H9 (cell line): ENCODE data around the gene ORAI3. TPM values are rescaled to one million over a fixed set of nuclear protein-coding genes. Genes with fewer than 3 reads are reported as not detected.

ENCODE experiments used
- DNase-seq: peaks from one replicate; pipeline ENCODE4 v3.0.0-alpha.2; 2017
- H2AFZ ChIP-seq: one replicate; pipeline ENCODE4 v1.6.1; 2013; ENCODE audit warnings: mild to moderate bottlenecking, low read length, control low read depth, moderate library complexity
- H2AK5ac ChIP-seq: 2 replicates; pipeline ENCODE4 v1.6.1; 2013; ENCODE audit warnings: low read length, control low read depth, mixed read lengths; ENCODE audit not compliant: insufficient read length
- H2BK120ac ChIP-seq: one replicate; pipeline ENCODE4 v1.6.1; 2013; ENCODE audit warnings: low read depth, mild to moderate bottlenecking, low read length, control low read depth, inconsistent platforms; ENCODE audit not compliant: poor library complexity, severe bottlenecking
- H2BK12ac ChIP-seq: 2 replicates; pipeline ENCODE4 v1.6.1; 2013; ENCODE audit warnings: low read length, control low read depth, mixed read lengths, low read depth; ENCODE audit not compliant: insufficient read length
- H2BK15ac ChIP-seq: 2 replicates; pipeline ENCODE4 v1.6.1; 2013; ENCODE audit warnings: low read depth, low read length, control low read depth
- H2BK20ac ChIP-seq: one replicate; pipeline ENCODE4 v1.6.1; 2013; ENCODE audit warnings: low read depth, mild to moderate bottlenecking, low read length, control low read depth, inconsistent platforms; ENCODE audit not compliant: poor library complexity, severe bottlenecking
- H2BK5ac ChIP-seq: 2 replicates; pipeline ENCODE4 v1.6.1; 2013; ENCODE audit warnings: low read length, control low read depth, mixed read lengths; ENCODE audit not compliant: insufficient read length
- H3K14ac ChIP-seq: 2 replicates; pipeline ENCODE4 v1.6.1; 2013; ENCODE audit warnings: low read length, control low read depth; ENCODE audit not compliant: insufficient read depth
- H3K18ac ChIP-seq: 2 replicates; pipeline ENCODE4 v1.6.1; 2013; ENCODE audit warnings: low read depth, mild to moderate bottlenecking, mixed read lengths, low read length, control low read depth; ENCODE audit not compliant: insufficient read length
- H3K23ac ChIP-seq: 2 replicates; pipeline ENCODE4 v1.6.1; 2013; ENCODE audit warnings: low read length, control low read depth, mixed read lengths, low read depth; ENCODE audit not compliant: insufficient read length
- H3K23me2 ChIP-seq: 2 replicates; pipeline ENCODE4 v1.6.1; 2013; ENCODE audit warnings: low read depth, mild to moderate bottlenecking, mixed read lengths, low read length, control low read depth; ENCODE audit not compliant: insufficient read length, poor library complexity, severe bottlenecking
- H3K27ac ChIP-seq: 2 replicates; pipeline ENCODE4 v1.5.1; 2013; ENCODE audit warnings: low read length, control low read depth, mixed read lengths, low read depth; ENCODE audit not compliant: insufficient read length
- H3K27me3 ChIP-seq: 2 replicates; pipeline ENCODE4 v1.6.1; 2013; ENCODE audit warnings: low read length, control low read depth, inconsistent platforms; ENCODE audit not compliant: insufficient read depth
- H3K4ac ChIP-seq: 2 replicates; pipeline ENCODE4 v1.6.1; 2013; ENCODE audit warnings: low read depth, mild to moderate bottlenecking, control low read depth, inconsistent platforms, low read length, moderate library complexity
- H3K4me1 ChIP-seq: 2 replicates; pipeline ENCODE4 v1.6.1; 2013; ENCODE audit warnings: low read length, control low read depth, inconsistent platforms; ENCODE audit not compliant: insufficient read depth
- H3K4me2 ChIP-seq: 2 replicates; pipeline ENCODE4 v1.6.1; 2013; ENCODE audit warnings: low read length, control low read depth, mixed read lengths; ENCODE audit not compliant: insufficient read length, insufficient read depth
- H3K56ac ChIP-seq: 2 replicates; pipeline ENCODE4 v1.6.1; 2013; ENCODE audit warnings: low read depth, mild to moderate bottlenecking, mixed read lengths, low read length, control low read depth; ENCODE audit not compliant: insufficient read length
- H3K79me1 ChIP-seq: 2 replicates; pipeline ENCODE4 v1.6.1; 2013; ENCODE audit warnings: low read depth, mild to moderate bottlenecking, moderate library complexity, low read length, control low read depth, inconsistent platforms; ENCODE audit not compliant: insufficient read depth, poor library complexity, severe bottlenecking
- H3K79me2 ChIP-seq: 2 replicates; pipeline ENCODE4 v1.6.1; 2013; ENCODE audit warnings: low read length, control low read depth, inconsistent platforms; ENCODE audit not compliant: insufficient read depth
- H3K9ac ChIP-seq: 2 replicates; pipeline ENCODE4 v1.6.1; 2013; ENCODE audit warnings: low read length, control low read depth, mixed read lengths; ENCODE audit not compliant: insufficient read length; ENCODE audit errors: extremely low read depth
- H3K9me3 ChIP-seq: one replicate; pipeline ENCODE4 v1.6.1; 2013; ENCODE audit warnings: low read depth, low read length, inconsistent platforms; ENCODE audit not compliant: control insufficient read depth
- H3T11ph ChIP-seq: one replicate; pipeline ENCODE4 v1.6.1; 2013; ENCODE audit warnings: mild to moderate bottlenecking, low read length, control low read depth, inconsistent platforms
- H4K20me1 ChIP-seq: one replicate; pipeline ENCODE4 v1.6.1; 2013; ENCODE audit not compliant: control insufficient read depth, insufficient read length, insufficient read depth
- H4K5ac ChIP-seq: 2 replicates; pipeline ENCODE4 v1.6.1; 2013; ENCODE audit warnings: low read depth, mild to moderate bottlenecking, mixed read lengths, low read length, control low read depth; ENCODE audit not compliant: insufficient read length
- H4K8ac ChIP-seq: replicated peaks from 2 replicates; pipeline ENCODE4 v1.6.1; 2013; ENCODE audit warnings: low read length, control low read depth, mixed read lengths, low read depth; ENCODE audit not compliant: insufficient read length
- H4K91ac ChIP-seq: 2 replicates; pipeline ENCODE4 v1.6.1; 2013; ENCODE audit warnings: low read depth, mild to moderate bottlenecking, moderate library complexity, mixed read lengths, low read length, control low read depth; ENCODE audit not compliant: insufficient read length
- H3K27ac Mint-ChIP-seq, 3 experiments: 2 replicates in 2 of 3; 3 replicates in 1 of 3; pipeline ENCODE4 v1.8.0; 2020 to 2021; ENCODE audit warnings: mixed read lengths in 3 of 3, mild to moderate bottlenecking in 1 of 3, moderate library complexity in 1 of 3
- H3K27me3 Mint-ChIP-seq: 2 replicates; pipeline ENCODE4 v1.8.0; 2021; ENCODE audit warnings: low read depth, mild to moderate bottlenecking, moderate library complexity, mixed read lengths
- H3K36me3 Mint-ChIP-seq, 3 experiments: 2 replicates in 2 of 3; 3 replicates in 1 of 3; pipeline ENCODE4 v1.8.0; 2020 to 2021; ENCODE audit warnings: low read depth in 3 of 3, mixed read lengths in 3 of 3; ENCODE audit not compliant: insufficient read depth in 1 of 3
- H3K4me1 Mint-ChIP-seq, 2 experiments: 2 replicates each; pipeline ENCODE4 v1.8.0; 2020; ENCODE audit warnings: mixed read lengths in 2 of 2
- H3K4me3 Mint-ChIP-seq, 2 experiments: 2 replicates in 1 of 2; 3 replicates in 1 of 2; pipeline ENCODE4 v1.8.0; 2020 to 2021; ENCODE audit warnings: mild to moderate bottlenecking in 2 of 2, mixed read lengths in 2 of 2, moderate library complexity in 1 of 2
- H3K9me3 Mint-ChIP-seq, 2 experiments: 2 replicates in 1 of 2; 3 replicates in 1 of 2; pipeline ENCODE4 v1.8.0; 2020; ENCODE audit warnings: mild to moderate bottlenecking in 2 of 2, mixed read lengths in 2 of 2, moderate library complexity in 1 of 2
- WGBS: extraction: QIAGEN DNeasy Blood & Tissue Kit; methylation state at CpG from one replicate; pipeline ENCODE4 v1.1.7; 2013; ENCODE audit warnings: missing lambda C conversion rate, low lambda C conversion rate, mixed read lengths; ENCODE audit not compliant: insufficient read length; ENCODE audit errors: extremely low coverage; 5-methylcytosine and 5-hydroxymethylcytosine counted together
- total RNA-seq: library from RNA; stranded (reverse); gene quantifications from 2 replicates; pipeline ENCODE4 v1.2.1, GENCODE V29; 2021
- TF ChIP-seq, protein P1 (sequence below): fragments of 200-600 bp; sonication (generic); conservative IDR thresholded peaks from 3 replicates; pipeline ENCODE4 v1.8.0; 2021; ENCODE audit warnings: antibody characterized with exemption, mild to moderate bottlenecking

ORAI3 gene
- total RNA-seq, 1 experiment from 2014 or later: 6.9 TPM

DNA sequence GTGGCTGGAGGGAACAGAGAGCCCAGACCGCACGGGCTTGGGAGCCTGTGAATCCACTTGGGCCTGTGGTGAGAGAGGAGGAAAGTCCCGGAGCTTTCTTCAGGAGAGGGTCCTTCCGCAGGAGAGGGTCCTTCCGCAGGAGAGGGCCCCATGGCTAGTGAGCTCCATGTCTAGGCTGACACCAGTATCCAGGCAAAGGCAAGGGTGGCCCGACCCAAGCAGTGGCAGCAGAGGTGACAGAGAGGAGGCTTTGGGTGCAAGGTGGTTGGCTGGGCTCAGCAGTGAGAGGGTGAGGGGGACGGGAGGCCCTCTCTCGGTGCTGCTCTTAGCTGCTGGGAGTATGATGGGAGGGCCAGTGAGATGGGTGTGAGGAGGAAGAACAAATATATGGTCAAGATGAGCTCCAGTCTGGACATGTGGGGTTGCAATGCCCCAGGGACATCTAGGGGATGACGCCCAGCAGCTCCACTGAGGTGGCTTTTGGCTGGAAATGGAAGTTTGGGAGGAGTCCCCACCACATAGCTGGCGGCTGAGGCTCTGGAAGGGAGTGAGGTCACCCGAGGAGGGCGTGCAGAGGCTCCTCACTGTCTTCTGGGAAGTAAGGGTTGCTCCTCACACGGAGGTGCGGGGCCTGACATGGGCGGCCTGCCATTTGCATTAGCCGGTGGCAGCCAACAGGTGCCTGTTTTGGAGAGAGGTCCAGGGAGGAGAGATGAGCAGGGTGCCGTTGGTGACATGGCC lies 33.9 kb downstream of the ORAI3 start:
- H2AFZ ChIP-seq: no peak overlapping the region
- no peaks in the 10 kb centered on the region for H4K20me1 ChIP-seq
- no peak for DNase-seq
- no peak overlapping the region for H3K27ac ChIP-seq
- no peaks in the 10 kb centered on the region for H3K4me1 ChIP-seq
- peaks cover 5 to 7% of the 10 kb centered on the region in 2 experiments for H3K4me1 Mint-ChIP-seq
- H4K5ac ChIP-seq: no peak overlapping the region
- no peak overlapping the region for H2BK5ac ChIP-seq
- H3T11ph ChIP-seq: no peak overlapping the region
- no peak overlapping the region for H3K4ac ChIP-seq
- no peaks in the 10 kb centered on the region for H3K27me3 ChIP-seq
- no peaks in the 10 kb centered on the region; the same call in 1 of the 2 replicates for H3K27me3 Mint-ChIP-seq
- no peaks in the 10 kb centered on the region for H3K23me2 ChIP-seq
- no peak overlapping the region for H3K23ac ChIP-seq
- H2AK5ac ChIP-seq: no peak overlapping the region
- H3K4me3 Mint-ChIP-seq: no peak overlapping the region
- H3K79me2 ChIP-seq: no peaks in the 10 kb centered on the region
- H2BK120ac ChIP-seq: no peak overlapping the region
- H4K8ac ChIP-seq: no peak overlapping the region
- no peak overlapping the region for H2BK15ac ChIP-seq
- no peak overlapping the region for H3K56ac ChIP-seq
- H3K9ac ChIP-seq: no peak overlapping the region
- H3K14ac ChIP-seq: no peak overlapping the region
- H3K79me1 ChIP-seq: no peaks in the 10 kb centered on the region
- H2BK12ac ChIP-seq: no peak overlapping the region
- H3K27ac Mint-ChIP-seq: peak overlapping the region in 2 of 3 experiments; percentile 72 to 73; a peak in 4 of 7 replicates
- WGBS: no CpG with 5 or more reads among the region's 17 CpGs
- H4K91ac ChIP-seq: no peak overlapping the region
- no peak overlapping the region for H3K18ac ChIP-seq
- H3K4me2 ChIP-seq: no peak overlapping the region
- H3K36me3 Mint-ChIP-seq: peaks cover 24 to 48% (median 48%) of the 10 kb centered on the region in 3 experiments
- TF ChIP-seq, protein P1, sequence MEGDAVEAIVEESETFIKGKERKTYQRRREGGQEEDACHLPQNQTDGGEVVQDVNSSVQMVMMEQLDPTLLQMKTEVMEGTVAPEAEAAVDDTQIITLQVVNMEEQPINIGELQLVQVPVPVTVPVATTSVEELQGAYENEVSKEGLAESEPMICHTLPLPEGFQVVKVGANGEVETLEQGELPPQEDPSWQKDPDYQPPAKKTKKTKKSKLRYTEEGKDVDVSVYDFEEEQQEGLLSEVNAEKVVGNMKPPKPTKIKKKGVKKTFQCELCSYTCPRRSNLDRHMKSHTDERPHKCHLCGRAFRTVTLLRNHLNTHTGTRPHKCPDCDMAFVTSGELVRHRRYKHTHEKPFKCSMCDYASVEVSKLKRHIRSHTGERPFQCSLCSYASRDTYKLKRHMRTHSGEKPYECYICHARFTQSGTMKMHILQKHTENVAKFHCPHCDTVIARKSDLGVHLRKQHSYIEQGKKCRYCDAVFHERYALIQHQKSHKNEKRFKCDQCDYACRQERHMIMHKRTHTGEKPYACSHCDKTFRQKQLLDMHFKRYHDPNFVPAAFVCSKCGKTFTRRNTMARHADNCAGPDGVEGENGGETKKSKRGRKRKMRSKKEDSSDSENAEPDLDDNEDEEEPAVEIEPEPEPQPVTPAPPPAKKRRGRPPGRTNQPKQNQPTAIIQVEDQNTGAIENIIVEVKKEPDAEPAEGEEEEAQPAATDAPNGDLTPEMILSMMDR: no peak
- H3K9me3 Mint-ChIP-seq: no peaks in the 10 kb centered on the region; a peak in 1 of 5 replicates
- H2BK20ac ChIP-seq: no peak overlapping the region
- no peaks in the 10 kb centered on the region for H3K9me3 ChIP-seq
